H9 (cell line): Measurements from ENCODE around the gene KRTAP10-9. TPM values are rescaled to one million over a fixed set of nuclear protein-coding genes. Genes with fewer than 3 reads are reported as not detected.

Experiments used
- DNase-seq: peaks from one replicate; pipeline ENCODE4 v3.0.0-alpha.2; 2017
- H2AFZ ChIP-seq: one replicate; pipeline ENCODE4 v1.6.1; 2013; ENCODE audit warnings: mild to moderate bottlenecking, low read length, control low read depth, moderate library complexity
- H2AK5ac ChIP-seq: 2 replicates; pipeline ENCODE4 v1.6.1; 2013; ENCODE audit warnings: low read length, control low read depth, mixed read lengths; ENCODE audit not compliant: insufficient read length
- H2BK120ac ChIP-seq: one replicate; pipeline ENCODE4 v1.6.1; 2013; ENCODE audit warnings: low read depth, mild to moderate bottlenecking, low read length, control low read depth, inconsistent platforms; ENCODE audit not compliant: poor library complexity, severe bottlenecking
- H2BK12ac ChIP-seq: 2 replicates; pipeline ENCODE4 v1.6.1; 2013; ENCODE audit warnings: low read length, control low read depth, mixed read lengths, low read depth; ENCODE audit not compliant: insufficient read length
- H2BK15ac ChIP-seq: 2 replicates; pipeline ENCODE4 v1.6.1; 2013; ENCODE audit warnings: low read depth, low read length, control low read depth
- H2BK20ac ChIP-seq: one replicate; pipeline ENCODE4 v1.6.1; 2013; ENCODE audit warnings: low read depth, mild to moderate bottlenecking, low read length, control low read depth, inconsistent platforms; ENCODE audit not compliant: poor library complexity, severe bottlenecking
- H2BK5ac ChIP-seq: 2 replicates; pipeline ENCODE4 v1.6.1; 2013; ENCODE audit warnings: low read length, control low read depth, mixed read lengths; ENCODE audit not compliant: insufficient read length
- H3K14ac ChIP-seq: 2 replicates; pipeline ENCODE4 v1.6.1; 2013; ENCODE audit warnings: low read length, control low read depth; ENCODE audit not compliant: insufficient read depth
- H3K18ac ChIP-seq: 2 replicates; pipeline ENCODE4 v1.6.1; 2013; ENCODE audit warnings: low read depth, mild to moderate bottlenecking, mixed read lengths, low read length, control low read depth; ENCODE audit not compliant: insufficient read length
- H3K23ac ChIP-seq: 2 replicates; pipeline ENCODE4 v1.6.1; 2013; ENCODE audit warnings: low read length, control low read depth, mixed read lengths, low read depth; ENCODE audit not compliant: insufficient read length
- H3K23me2 ChIP-seq: 2 replicates; pipeline ENCODE4 v1.6.1; 2013; ENCODE audit warnings: low read depth, mild to moderate bottlenecking, mixed read lengths, low read length, control low read depth; ENCODE audit not compliant: insufficient read length, poor library complexity, severe bottlenecking
- H3K27ac ChIP-seq: 2 replicates; pipeline ENCODE4 v1.5.1; 2013; ENCODE audit warnings: low read length, control low read depth, mixed read lengths, low read depth; ENCODE audit not compliant: insufficient read length
- H3K27me3 ChIP-seq: 2 replicates; pipeline ENCODE4 v1.6.1; 2013; ENCODE audit warnings: low read length, control low read depth, inconsistent platforms; ENCODE audit not compliant: insufficient read depth
- H3K4ac ChIP-seq: 2 replicates; pipeline ENCODE4 v1.6.1; 2013; ENCODE audit warnings: low read depth, mild to moderate bottlenecking, control low read depth, inconsistent platforms, low read length, moderate library complexity
- H3K4me1 ChIP-seq: 2 replicates; pipeline ENCODE4 v1.6.1; 2013; ENCODE audit warnings: low read length, control low read depth, inconsistent platforms; ENCODE audit not compliant: insufficient read depth
- H3K4me2 ChIP-seq: 2 replicates; pipeline ENCODE4 v1.6.1; 2013; ENCODE audit warnings: low read length, control low read depth, mixed read lengths; ENCODE audit not compliant: insufficient read length, insufficient read depth
- H3K56ac ChIP-seq: 2 replicates; pipeline ENCODE4 v1.6.1; 2013; ENCODE audit warnings: low read depth, mild to moderate bottlenecking, mixed read lengths, low read length, control low read depth; ENCODE audit not compliant: insufficient read length
- H3K79me1 ChIP-seq: 2 replicates; pipeline ENCODE4 v1.6.1; 2013; ENCODE audit warnings: low read depth, mild to moderate bottlenecking, moderate library complexity, low read length, control low read depth, inconsistent platforms; ENCODE audit not compliant: insufficient read depth, poor library complexity, severe bottlenecking
- H3K79me2 ChIP-seq: 2 replicates; pipeline ENCODE4 v1.6.1; 2013; ENCODE audit warnings: low read length, control low read depth, inconsistent platforms; ENCODE audit not compliant: insufficient read depth
- H3K9ac ChIP-seq: 2 replicates; pipeline ENCODE4 v1.6.1; 2013; ENCODE audit warnings: low read length, control low read depth, mixed read lengths; ENCODE audit not compliant: insufficient read length; ENCODE audit errors: extremely low read depth
- H3K9me3 ChIP-seq: one replicate; pipeline ENCODE4 v1.6.1; 2013; ENCODE audit warnings: low read depth, low read length, inconsistent platforms; ENCODE audit not compliant: control insufficient read depth
- H3T11ph ChIP-seq: one replicate; pipeline ENCODE4 v1.6.1; 2013; ENCODE audit warnings: mild to moderate bottlenecking, low read length, control low read depth, inconsistent platforms
- H4K20me1 ChIP-seq: one replicate; pipeline ENCODE4 v1.6.1; 2013; ENCODE audit not compliant: control insufficient read depth, insufficient read length, insufficient read depth
- H4K5ac ChIP-seq: 2 replicates; pipeline ENCODE4 v1.6.1; 2013; ENCODE audit warnings: low read depth, mild to moderate bottlenecking, mixed read lengths, low read length, control low read depth; ENCODE audit not compliant: insufficient read length
- H4K8ac ChIP-seq: replicated peaks from 2 replicates; pipeline ENCODE4 v1.6.1; 2013; ENCODE audit warnings: low read length, control low read depth, mixed read lengths, low read depth; ENCODE audit not compliant: insufficient read length
- H4K91ac ChIP-seq: 2 replicates; pipeline ENCODE4 v1.6.1; 2013; ENCODE audit warnings: low read depth, mild to moderate bottlenecking, moderate library complexity, mixed read lengths, low read length, control low read depth; ENCODE audit not compliant: insufficient read length
- H3K27ac Mint-ChIP-seq, 3 experiments: 2 replicates in 2 of 3; 3 replicates in 1 of 3; pipeline ENCODE4 v1.8.0; 2020 to 2021; ENCODE audit warnings: mixed read lengths in 3 of 3, mild to moderate bottlenecking in 1 of 3, moderate library complexity in 1 of 3
- H3K27me3 Mint-ChIP-seq: 2 replicates; pipeline ENCODE4 v1.8.0; 2021; ENCODE audit warnings: low read depth, mild to moderate bottlenecking, moderate library complexity, mixed read lengths
- H3K36me3 Mint-ChIP-seq, 3 experiments: 2 replicates in 2 of 3; 3 replicates in 1 of 3; pipeline ENCODE4 v1.8.0; 2020 to 2021; ENCODE audit warnings: low read depth in 3 of 3, mixed read lengths in 3 of 3; ENCODE audit not compliant: insufficient read depth in 1 of 3
- H3K4me1 Mint-ChIP-seq, 2 experiments: 2 replicates each; pipeline ENCODE4 v1.8.0; 2020; ENCODE audit warnings: mixed read lengths in 2 of 2
- H3K4me3 Mint-ChIP-seq, 2 experiments: 2 replicates in 1 of 2; 3 replicates in 1 of 2; pipeline ENCODE4 v1.8.0; 2020 to 2021; ENCODE audit warnings: mild to moderate bottlenecking in 2 of 2, mixed read lengths in 2 of 2, moderate library complexity in 1 of 2
- H3K9me3 Mint-ChIP-seq, 2 experiments: 2 replicates in 1 of 2; 3 replicates in 1 of 2; pipeline ENCODE4 v1.8.0; 2020; ENCODE audit warnings: mild to moderate bottlenecking in 2 of 2, mixed read lengths in 2 of 2, moderate library complexity in 1 of 2
- WGBS: extraction: QIAGEN DNeasy Blood & Tissue Kit; methylation state at CpG from one replicate; pipeline ENCODE4 v1.1.7; 2013; ENCODE audit warnings: missing lambda C conversion rate, low lambda C conversion rate, mixed read lengths; ENCODE audit not compliant: insufficient read length; ENCODE audit errors: extremely low coverage; 5-methylcytosine and 5-hydroxymethylcytosine counted together
- total RNA-seq: library from RNA; stranded (reverse); gene quantifications from 2 replicates; pipeline ENCODE4 v1.2.1, GENCODE V29; 2021
- TF ChIP-seq, protein P1 (sequence below): fragments of 200-600 bp; sonication (generic); conservative IDR thresholded peaks from 3 replicates; pipeline ENCODE4 v1.8.0; 2021; ENCODE audit warnings: antibody characterized with exemption, mild to moderate bottlenecking

The KRTAP10-9 gene
- total RNA-seq, 1 experiment from 2014 or later = not detected

DNA sequence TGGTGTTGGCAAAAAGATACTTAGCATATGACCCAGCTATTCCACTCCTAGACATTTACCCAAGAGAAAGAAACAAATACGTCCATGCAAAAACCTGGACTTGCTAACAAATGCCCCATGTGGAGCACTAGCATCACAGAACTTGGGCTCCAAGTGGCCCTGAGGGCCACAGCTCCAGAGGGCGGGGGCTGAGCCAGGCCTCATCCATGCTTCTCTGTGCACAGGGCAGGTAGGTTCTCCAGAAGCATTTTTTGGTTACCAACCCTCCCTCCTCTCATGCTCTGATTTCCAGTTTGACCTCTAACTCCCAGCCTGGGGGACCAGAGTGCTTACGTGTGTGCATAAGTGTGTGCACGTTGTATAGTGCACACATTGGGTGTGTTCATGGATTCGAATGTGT, 37.8 kb downstream of the KRTAP10-9 start:
- Histone ChIP-seq H3K18ac (no peak overlapping the region), H4K8ac (no peak overlapping the region), H3K4ac (no peak overlapping the region), H2BK20ac (no peak overlapping the region), H4K91ac (no peak overlapping the region), H3K4me2 (no peak overlapping the region), H3K23me2 (no peaks in the 10 kb centered on the region), H3K23ac (no peak overlapping the region), H2BK12ac (no peak overlapping the region), H3K9ac (no peak overlapping the region), H2AFZ (no peak overlapping the region), H3K4me1 (no peaks in the 10 kb centered on the region), H4K5ac (no peak overlapping the region), H3K56ac (no peak overlapping the region), H3K79me1 (no peaks in the 10 kb centered on the region), H3K14ac (no peak overlapping the region), H2AK5ac (no peak overlapping the region), H3K27ac (no peak overlapping the region), H2BK5ac (no peak overlapping the region), H3K79me2 (no peaks in the 10 kb centered on the region), H3K9me3 (no peaks in the 10 kb centered on the region), H2BK120ac (no peak overlapping the region), H3T11ph (no peak overlapping the region), H4K20me1 (no peaks in the 10 kb centered on the region), H2BK15ac (no peak overlapping the region), H3K27me3 (no peaks in the 10 kb centered on the region)
- TF ChIP-seq, protein P1, sequence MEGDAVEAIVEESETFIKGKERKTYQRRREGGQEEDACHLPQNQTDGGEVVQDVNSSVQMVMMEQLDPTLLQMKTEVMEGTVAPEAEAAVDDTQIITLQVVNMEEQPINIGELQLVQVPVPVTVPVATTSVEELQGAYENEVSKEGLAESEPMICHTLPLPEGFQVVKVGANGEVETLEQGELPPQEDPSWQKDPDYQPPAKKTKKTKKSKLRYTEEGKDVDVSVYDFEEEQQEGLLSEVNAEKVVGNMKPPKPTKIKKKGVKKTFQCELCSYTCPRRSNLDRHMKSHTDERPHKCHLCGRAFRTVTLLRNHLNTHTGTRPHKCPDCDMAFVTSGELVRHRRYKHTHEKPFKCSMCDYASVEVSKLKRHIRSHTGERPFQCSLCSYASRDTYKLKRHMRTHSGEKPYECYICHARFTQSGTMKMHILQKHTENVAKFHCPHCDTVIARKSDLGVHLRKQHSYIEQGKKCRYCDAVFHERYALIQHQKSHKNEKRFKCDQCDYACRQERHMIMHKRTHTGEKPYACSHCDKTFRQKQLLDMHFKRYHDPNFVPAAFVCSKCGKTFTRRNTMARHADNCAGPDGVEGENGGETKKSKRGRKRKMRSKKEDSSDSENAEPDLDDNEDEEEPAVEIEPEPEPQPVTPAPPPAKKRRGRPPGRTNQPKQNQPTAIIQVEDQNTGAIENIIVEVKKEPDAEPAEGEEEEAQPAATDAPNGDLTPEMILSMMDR = no peak
- peaks cover 2% of the 10 kb centered on the region; the same call in 1 of the 2 replicates for H3K27me3 Mint-ChIP-seq
- no CpG with 5 or more reads among the region's 5 CpGs for WGBS
- H3K36me3 Mint-ChIP-seq = peaks cover 4 to 10% (median 6%) of the 10 kb centered on the region in 3 experiments
- H3K9me3 Mint-ChIP-seq = peaks cover 9 to 18% of the 10 kb centered on the region in 2 experiments
- no peak for DNase-seq
- no peak overlapping the region for H3K4me3 Mint-ChIP-seq
- peaks cover 15 to 17% of the 10 kb centered on the region in 2 experiments for H3K4me1 Mint-ChIP-seq
- no peak overlapping the region for H3K27ac Mint-ChIP-seq
